GM10847 (cell line): ENCODE results near the gene SNAP25.

Experiments used
- POLR2A ChIP-seq: IDR thresholded peaks from 2 replicates; pipeline ENCODE4 v1.6.1; 2011; ENCODE audit not compliant: insufficient read length; ENCODE audit errors: extremely low read depth

SNAP25 gene

DNA sequence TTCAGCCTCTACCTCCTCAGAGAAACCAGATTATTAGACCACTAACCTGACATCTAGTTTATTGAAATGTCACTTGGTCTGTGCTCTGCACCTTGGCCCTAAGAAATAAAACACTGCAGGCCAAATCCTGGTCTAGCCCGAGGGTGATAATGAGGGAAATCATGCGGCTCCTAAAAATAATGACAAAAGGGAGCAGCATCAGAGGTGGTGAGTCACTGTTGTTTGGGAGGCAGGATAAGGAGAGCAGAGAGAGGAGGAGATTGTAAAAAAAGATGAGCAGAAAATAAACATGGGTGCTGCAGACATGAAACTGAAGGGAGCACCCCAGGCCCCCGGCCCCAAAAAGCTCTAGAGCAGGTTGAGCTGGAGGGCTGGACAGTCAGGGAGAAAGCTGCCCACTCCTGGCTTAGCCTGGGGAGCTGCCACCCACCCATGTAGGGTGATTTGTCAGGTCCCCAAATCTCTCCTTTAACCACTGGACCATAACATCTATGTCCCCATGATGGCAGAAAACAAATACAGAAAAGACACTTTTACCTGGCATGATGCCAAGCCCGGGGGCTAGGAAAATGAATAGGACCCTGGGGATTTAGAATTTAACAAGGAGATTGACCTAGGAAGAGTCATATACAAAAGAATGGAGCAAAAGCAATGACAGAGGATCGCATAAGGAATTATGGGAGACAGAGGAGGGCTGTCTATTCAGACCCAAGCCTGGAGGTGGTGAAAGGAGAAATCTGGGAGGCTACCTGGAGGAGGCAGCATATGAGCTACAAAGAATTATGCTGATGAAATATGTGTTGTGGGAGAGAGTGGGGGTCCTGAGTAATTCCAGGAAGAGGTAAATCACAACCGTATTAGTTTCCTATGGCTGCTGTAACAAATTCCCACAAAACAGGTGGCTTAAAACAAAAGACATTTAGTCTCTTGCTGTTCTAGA, 103.7 kb downstream of the SNAP25 start:
- TF ChIP-seq POLR2A = no peak

DNA sequence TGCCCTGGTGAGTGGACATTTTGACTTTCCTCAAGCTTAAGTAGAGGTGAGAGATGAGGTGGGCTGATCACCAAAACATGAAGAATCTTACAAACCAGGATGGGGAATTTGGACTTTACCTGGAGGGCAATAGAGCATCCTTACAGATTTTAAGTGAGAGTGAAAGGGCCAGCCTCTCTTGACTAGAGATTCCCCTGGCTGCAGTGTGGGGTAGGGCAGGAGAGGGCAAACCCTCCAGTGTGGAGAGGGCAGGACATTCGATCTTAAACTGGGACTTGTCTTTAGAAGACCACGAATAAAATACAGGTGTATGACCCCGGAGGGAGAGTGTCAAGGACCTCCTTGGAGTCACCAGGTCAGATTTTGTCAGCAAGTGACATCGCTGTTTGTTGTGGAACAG, 105.1 kb downstream of the SNAP25 start:
- no peak for TF ChIP-seq POLR2A

GRCh38 chr20:10324198-10324847, 105.7 kb downstream of the SNAP25 start:
- TF ChIP-seq POLR2A = no peak

- TF ChIP-seq POLR2A = no peak
Observed at GRCh38 chr20:10328897-10329255, 110.2 kb downstream of the SNAP25 start.

DNA sequence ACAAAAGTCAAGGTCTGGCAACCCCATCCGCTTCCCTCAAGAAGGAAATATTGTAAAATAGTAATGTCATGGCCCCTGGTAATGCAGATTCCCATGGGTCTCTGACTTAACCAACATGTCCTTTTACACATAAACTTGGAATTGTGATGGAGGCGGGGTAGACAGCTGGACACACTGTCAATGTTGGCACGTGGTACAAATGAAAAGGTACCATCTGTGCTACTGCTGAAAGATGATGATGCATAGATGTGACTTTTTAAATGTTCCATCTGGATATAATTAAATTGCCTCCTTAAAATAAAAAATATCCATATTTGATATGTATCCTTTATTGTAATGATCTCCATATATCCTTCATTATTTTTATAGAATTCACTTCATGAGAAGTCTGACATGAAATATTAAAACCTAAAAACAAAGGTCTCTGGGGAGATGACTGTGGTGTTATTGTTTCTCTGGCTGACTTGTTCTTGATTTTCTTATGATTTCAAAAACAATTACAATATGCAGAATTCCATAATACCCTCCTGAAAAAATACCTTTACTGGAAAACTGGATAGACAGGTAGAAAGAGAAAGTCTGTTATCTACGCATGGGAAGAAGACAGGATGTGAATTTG, 110.9 kb downstream of the SNAP25 start:
- no peak for TF ChIP-seq POLR2A

DNA sequence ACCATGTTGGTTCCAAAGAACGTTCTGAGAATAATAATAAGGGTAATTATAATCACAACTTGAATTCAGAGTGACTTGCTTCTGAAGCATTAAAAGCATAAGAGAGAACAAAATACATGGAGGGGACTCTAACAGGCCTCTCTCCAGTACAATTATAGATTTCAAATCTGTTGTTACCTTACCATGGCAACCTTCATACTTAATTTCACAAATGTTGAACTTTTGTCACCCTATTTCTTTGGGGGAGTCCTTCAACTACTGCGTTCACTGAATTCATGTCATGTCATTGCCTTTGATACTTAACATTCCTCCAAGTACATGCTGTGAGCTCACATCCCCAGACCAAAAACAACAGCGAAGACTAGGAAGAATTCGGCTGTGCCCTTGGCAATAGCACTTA, 111.4 kb downstream of the SNAP25 start:
- no peak for TF ChIP-seq POLR2A

- no peak for TF ChIP-seq POLR2A
Observed at GRCh38 chr20:10332656-10333415, 114.2 kb downstream of the SNAP25 start.

DNA sequence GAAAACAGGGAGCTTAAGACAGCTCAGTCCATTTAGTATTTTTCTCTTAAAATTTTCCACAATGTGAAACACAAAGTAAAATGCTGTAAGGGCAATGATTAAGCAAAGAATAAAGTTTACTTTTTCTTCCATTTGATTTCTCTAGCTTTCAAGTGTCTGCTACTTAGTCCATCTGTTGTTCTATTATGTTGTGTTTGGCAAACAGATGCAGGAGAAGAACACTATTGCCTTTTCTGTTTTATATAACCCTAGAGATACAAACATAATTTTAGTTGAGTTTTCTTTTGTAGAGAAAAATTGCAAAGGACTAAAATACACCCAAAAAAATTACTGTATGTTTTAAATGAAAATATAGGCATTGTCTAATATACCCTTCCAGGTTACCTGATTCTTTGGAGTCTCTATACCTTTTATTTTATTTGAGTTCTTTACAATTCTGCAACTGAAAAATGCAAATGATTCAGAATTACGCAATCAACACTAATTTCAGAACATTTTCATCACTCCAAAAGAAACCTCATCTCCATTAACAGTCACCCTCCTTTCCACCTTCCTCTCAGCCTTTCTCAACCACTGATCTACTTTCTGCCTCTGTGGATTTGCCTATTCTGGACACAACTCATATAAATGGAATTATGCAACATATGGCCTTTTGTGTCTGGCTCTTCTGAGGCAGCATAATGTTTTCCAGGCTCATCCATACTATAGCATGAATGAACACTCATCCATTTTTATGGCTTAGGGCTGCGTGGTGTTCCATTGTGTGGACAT, 118.5 kb downstream of the SNAP25 start:
- TF ChIP-seq POLR2A = no peak

DNA sequence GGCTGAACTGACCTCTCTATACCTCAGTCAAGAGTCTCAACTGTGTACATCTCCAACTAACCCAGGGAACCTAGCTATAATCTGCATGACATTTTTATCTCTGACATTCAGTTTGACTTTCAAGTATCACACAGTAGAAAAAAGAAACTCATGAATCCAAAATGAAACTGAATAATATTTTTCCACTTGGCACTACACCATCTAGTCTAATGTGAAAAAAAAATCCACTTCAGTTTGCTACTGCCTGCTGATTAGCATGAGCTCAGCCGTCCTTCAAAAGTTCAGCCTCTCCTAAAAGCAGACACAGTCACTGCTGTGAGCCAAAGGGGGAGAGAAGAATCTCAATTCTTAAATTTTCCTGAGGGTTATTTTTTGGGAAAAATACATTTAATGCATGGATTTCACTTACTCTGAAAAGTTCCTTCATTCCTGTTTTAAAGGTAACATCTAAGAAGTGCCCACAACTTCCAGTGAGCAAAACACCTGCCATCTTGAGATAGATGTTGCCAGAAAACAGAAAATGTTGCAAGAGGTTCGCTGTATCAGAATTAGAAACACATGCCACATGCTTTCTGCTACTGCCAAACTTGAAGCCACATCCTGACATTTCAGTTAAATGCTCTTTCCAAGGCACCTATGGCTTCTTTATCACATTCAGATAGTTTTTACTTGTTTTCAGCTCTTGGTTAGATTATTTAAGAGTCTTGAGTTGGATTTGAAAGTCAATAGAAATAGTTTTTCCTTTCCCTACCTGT, 120.0 kb downstream of the SNAP25 start:
- TF ChIP-seq POLR2A = no peak

- TF ChIP-seq POLR2A = no peak
Observed at GRCh38 chr20:10339609-10340008, 121.0 kb downstream of the SNAP25 start.

DNA sequence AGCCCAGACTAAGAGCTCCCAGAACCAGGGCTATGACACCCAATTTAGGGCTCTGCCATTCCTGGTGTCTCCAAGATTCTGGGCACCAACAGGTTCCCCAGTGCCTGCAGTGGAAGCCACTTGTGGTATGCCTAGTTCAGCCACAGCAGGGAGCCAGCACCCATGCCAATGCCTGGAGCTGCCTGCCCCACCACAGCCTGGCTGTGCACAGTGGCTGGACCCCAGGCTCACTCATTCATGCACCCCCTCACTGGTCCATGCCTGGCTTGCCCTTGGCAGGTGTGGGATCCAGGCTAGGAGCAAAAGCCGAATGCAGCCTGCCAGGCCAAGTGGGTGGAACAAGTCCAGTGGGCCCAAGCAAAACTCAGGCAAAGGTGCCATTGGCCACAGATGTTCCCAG, 123.5 kb downstream of the SNAP25 start:
- no peak for TF ChIP-seq POLR2A

DNA sequence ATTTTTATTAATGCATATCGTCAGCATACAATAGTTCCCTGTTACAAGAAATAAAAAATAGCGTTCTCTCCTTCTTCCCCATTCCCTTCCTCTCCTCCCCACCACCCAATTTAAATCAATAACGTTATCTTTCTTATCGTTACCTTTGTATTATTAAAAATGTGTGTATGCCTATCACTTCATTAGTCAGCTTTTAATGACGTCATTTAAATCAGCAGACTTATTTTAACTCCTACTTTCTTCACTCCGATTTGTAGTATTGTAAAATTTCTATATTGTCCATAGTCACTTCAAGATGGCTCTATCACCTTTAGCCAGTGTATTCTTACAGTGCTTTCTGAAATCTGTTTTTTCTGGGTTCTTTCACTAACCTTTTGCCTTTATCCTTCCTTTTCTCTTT, 126.3 kb downstream of the SNAP25 start:
- no peak for TF ChIP-seq POLR2A

- no peak for TF ChIP-seq POLR2A
Observed at GRCh38 chr20:10347086-10347880, 128.7 kb downstream of the SNAP25 start.
